GM15510 (cell line): ENCODE data around the gene MSL2.

Experiments used
- POLR2A ChIP-seq: IDR thresholded peaks from 3 replicates; pipeline ENCODE4 v1.6.1; 2011; ENCODE audit warnings: borderline replicate concordance; ENCODE audit not compliant: insufficient read length; ENCODE audit errors: extremely low read depth

MSL2 gene

DNA sequence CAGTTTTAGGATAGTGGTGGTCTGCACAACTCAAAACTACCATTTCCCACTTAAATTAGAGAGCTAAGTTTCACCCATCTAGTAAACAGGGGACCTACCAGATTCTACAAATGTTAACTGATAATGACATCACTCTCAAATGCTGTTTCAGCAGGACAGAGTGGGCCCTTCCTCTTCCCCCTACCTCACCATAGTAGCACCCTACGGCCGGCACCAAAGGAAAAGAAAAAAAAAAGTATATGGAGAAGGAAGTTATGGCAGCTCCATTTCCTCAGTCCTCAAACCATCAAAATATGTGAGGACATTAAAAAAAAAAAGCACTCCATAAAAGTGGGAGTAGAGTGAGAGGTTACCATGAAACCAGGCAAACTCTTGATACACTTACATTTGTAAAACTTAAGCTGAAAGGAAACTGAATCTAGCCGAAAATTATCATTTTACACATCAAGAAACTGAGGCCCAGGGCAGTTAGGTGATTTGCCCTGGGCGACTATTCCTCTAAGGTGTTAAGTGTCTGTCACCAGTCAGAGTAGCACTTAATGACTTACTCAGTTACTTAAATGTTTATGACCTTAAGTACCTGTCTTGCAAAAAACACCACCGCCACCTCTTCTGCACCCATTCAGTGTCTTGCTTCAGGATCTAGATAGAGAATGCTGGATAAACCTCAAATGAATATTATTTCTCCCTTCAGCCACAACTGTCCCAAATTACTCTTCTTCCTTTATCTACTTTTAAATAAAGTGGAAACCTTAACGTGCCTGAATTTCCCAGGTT lies 2.7 kb downstream of the MSL2 start:
- TF ChIP-seq POLR2A: no peak

DNA sequence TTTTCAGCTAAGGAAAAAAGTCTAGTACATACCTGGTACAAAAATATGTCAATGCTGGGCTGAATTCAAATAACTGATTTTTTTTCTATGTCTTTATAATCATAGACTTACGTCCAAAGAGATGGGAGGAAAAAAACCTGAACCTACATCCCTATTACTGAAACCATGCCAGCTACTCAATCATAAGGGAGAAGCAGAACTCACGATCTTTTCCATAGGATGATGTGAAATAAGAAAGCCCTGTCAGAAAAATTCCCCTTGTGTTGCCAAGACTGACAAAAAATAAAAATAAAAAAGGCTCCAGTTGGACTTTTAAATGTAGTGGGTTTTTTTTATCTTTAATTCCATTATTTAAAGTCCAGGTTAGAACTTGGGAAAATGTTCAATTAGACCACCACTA lies 3.3 kb downstream of the MSL2 start:
- TF ChIP-seq POLR2A: no peak

DNA sequence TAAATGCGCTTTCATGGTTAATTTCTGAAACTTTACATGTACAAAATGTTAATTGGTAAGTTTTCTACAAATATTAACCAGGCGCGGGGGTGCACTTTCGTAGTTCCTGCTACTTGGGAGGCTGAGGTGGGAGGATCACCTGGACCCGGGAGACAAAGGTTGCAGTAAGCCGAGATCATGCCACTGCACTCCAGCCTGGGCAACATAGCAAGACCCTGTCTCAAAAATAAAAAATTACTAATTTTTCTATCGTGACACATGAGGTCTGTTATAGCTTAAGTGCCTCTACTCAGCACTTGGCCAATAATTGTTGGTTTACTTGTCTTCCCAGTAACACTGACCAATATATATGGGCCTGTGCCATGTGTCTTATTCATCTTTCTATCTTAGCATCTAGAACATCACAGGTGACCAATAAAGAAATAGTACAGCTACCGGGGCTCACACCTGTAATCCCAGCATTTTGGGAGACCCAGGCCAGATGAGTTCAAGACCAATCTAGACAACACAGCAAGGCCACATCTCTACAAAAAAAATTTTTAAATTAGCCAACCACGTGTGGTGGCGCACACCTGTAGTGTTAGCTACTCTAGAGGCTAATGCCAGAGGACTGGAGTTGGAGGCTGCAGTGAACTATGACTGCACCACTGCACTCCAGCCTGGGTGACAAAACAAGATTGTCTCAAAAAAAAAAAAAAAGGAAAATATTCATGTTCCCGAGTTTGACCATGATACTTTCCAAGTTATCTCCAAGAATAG lies 6.1 kb downstream of the MSL2 start:
- TF ChIP-seq POLR2A: no peak

DNA sequence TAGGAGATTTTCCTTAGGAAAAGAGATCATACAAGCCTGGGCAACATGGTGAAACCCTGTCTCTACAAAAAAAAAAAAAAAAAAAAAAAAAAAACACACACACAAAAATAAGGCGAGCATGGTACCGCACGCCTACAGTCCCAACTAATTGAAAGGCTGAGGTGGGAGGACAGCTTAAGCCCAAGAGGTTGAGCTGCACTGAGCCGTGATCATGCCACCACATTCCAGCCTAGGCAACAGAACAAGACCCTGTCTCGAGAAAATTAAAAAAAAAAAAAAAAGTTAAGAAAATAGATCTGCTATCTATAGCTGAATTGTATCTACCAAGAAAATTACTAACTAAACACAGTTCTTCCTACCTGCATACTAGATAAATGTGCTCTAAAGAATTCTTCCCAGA lies 7.1 kb downstream of the MSL2 start:
- no peak for TF ChIP-seq POLR2A

DNA sequence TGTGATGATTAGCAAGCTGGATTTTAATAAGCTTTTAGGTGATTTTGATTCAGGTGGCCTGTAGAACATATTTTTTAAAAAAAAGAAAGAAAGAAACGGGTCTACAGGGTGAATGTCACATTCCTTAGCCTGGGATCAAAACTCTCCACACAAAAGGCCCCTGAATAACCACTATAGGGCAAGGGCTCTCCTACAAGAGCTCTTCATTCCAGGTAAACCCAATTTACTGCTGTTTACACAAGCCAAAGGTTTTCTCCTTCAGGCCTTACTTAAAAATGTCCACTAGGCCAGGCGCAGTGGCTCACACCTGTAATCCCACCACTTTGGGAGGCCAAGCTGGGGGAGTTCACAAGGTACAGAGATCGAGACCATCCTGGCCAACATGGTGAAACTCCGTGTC lies 8.3 kb downstream of the MSL2 start:
- TF ChIP-seq POLR2A: no peak

DNA sequence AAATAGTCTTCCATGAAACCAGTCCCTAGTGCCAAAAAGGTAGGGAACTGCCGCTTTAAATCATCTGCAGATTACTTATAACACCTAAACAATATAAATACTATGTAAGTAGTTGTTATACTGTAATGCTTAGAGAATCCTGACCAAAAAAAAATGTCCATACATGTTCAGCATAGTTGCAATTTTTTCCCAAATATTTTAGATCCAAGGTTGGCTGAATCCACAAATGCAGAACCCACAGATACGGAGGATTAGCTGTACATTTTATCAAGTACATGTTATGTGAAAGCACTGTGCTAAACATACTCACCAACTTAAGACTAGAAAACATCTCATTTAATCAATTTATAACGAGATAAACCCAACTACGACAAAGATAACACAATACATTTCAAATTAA lies 9.3 kb downstream of the MSL2 start:
- TF ChIP-seq POLR2A: no peak

DNA sequence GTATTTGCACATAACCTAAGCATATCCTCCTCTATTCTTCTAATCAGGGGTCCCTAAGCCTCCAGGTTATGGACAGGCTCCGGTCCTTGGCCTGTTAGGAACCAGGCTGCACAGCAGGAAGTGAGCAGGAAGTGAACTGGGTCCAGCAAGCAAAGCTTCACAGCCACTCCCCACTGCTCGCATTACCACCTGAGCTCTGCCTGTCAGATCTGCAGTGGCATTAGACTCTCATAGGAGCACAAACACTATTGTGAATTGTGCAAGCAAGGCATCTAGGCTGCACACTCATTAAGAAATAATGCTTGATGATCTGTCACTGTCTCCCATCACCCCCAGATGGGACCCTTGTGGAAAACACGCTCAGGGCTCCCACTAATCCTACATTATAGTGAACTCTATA lies 9.8 kb downstream of the MSL2 start:
- TF ChIP-seq POLR2A: no peak

DNA sequence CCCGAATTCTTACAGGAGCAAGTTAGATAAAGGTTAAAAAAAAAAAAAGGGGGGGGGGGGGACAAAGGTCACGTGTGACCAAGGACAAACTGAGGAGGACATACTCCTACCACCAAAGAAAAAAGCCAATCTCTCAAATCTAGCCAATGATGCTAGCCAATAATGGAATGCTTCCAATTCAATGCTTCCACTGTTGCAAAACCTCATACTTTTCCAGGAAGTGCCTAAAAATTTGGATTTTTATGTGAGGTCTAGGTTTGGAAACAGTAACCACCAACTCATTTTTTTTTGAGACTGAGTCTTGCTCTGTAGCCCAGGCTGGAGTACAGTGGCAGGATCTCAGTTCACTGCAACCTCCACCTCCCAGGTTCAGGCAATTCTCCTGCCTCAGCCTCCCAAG lies 11.4 kb downstream of the MSL2 start:
- TF ChIP-seq POLR2A: no peak

DNA sequence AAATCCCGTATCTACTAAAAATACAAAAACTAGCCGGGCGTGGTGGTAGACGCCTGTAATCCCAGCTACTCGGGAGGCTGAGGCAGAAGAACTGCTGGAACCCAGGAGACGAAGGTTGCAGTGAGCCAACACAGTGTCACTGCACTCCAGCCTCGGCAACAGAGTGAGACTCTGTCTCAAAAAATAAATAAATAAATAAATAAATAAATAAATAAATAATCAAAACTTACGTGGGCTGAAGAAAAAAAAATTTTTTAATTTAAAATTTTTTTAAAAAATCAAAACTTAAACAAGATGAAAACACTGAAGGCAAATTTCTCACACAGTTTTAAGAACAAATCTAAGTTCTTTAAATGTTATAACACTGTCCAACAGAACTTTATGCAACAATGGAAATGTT lies 14.4 kb downstream of the MSL2 start:
- TF ChIP-seq POLR2A: no peak

DNA sequence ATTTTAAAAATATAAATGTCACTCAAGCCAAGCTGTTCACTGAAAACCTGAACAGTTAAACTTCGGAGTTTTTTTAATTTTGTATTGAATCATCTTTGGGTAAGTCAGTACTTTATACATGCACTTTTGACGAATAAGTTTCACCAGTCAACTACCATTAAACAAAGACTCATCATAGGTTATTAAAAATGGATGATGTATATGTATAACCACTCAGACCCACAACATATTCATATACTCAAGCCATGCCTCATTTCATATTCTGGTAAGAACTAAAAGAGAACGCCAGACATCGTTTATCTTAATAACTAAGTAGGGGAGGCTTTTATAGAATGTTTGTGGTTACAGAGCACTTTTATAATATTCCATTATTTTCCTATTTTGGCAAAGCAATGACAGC lies 18.3 kb downstream of the MSL2 start:
- no peak for TF ChIP-seq POLR2A

DNA sequence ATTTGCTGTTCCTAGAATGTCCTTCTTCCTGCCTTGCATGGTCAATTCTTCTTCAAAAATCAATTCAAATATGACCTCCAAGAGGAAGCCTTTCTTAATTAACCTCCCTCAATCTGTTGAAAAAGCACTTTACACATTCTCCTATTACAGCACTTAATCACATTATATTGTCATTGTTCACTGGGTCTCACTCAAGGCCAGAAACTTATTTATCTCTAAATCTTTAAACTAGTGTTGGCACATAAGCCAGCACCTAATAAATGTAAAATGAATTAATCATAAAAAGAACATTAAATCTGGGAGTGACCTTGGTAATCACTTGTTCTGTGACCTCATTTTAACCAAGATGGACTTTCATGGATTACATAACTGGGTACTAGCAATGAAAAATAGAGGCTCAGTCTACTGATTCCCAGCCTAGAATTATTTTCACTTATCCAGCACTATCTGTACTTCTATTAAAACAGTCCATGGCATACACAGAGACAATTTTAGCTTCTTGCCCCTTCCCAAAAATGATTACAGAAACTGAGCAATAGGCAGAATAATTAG lies 22.1 kb downstream of the MSL2 start:
- TF ChIP-seq POLR2A: no peak

DNA sequence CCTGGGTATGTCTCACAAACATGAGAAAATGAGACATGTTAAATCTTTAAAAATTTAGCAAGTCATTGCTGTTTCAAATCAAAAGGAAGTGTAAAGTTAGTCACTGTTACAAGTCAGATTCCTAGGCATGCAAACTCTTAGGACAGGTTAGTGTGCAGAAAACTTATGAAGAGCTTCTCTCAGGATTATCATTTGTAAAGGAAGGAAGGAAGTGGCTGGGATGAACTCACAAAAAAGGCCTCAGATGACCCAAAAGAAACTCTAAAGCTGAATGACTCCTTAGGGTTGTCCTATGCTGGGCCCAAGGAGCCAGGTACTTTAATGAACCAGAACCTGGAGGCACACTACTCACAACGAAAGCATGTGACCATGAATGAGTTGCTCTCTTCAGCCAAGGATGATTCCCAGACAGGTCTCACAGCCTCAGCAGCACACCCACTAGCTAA lies 25.0 kb downstream of the MSL2 start:
- TF ChIP-seq POLR2A: no peak

DNA sequence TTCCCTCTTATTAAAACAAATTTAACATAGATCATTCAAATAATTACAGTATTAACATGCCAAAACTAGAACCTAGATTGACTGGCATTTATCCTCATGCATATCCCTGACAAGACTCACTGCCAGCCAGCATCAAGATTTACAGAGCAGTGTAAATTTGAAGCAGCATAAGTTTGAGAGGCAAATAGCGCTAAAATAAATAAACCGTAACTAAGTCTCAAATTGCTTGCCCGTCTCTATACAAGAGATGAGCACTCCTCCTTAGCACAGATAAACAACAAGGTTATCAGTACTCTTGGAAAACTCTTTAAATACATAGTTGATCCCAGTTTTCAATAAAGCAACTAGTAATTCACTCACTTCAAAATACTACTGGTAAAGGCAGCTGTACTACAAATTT lies 29.6 kb downstream of the MSL2 start:
- TF ChIP-seq POLR2A: no peak

DNA sequence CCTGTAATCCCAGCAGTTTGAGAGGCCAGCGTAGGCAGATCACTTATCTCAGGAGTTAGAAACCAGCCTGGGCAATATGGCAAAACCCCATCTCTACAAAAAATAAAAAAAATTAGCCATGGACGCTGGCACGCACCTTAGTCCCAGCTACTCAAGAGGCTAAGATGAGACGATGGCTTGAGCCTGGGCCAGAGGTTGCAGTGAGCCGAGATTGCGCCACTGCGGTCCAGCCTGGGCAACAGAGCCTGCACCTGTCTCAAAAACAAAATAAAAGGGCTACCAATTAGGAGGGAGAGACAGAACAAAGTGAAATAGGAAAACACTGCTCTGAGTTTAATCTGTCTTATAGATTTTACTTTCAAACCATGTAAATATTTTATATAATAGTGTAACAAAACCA lies 33.8 kb downstream of the MSL2 start:
- no peak for TF ChIP-seq POLR2A

DNA sequence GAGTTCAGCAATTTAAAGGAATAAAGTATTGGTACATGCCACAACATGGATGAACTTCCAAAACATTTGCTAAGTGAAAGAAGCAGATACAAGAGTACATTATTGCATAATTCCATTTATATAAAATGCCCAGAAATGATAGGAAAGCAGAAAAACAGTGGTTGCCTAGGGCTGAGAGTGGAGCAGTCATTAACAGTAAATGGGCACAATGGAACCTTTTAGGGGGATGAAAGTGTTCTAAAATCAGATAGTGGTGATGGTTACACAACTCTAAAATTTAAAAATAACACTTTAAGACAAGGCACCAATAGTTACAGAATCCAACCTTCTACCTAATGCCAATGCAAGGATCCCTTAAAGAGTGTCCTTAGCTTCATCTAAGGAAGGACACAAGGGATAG lies 34.6 kb downstream of the MSL2 start:
- no peak for TF ChIP-seq POLR2A

DNA sequence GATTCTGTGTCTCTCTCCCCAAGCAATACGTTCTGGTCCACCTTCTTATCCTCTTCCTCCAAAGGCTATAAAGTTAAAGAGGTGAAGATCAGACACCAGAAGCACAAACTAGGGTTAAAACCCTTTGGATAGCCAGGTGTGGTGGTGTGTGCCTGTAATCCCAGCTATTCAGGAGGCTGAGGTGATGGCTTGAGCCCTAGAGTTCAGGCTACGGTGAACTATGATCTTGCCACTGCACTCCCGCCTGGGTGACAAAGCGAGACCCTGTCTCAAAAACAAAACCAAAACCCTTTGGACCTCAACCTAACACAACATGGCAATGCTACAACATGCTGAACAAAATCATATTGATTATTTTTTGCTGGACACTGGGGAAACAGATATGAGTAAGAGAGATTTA lies 43.2 kb downstream of the MSL2 start:
- no peak for TF ChIP-seq POLR2A
